Upper lobe of left lung (tissue), 4 donors: ENCODE results near the gene AK9.

Experiments
- EP300 ChIP-seq, 4 donors: sonication (generic); formaldehyde crosslinking; IDR thresholded peaks; one replicate each; pipeline ENCODE4 v1.5.1; 2017; ENCODE audit warnings: antibody characterized with exemption in 4 of 4, control low read depth in 2 of 4
- POLR2A ChIP-seq, 4 donors: fragments of 450-650 bp; IDR thresholded peaks; one replicate each; pipeline ENCODE4 v1.5.1; 2016 to 2017; ENCODE audit warnings: antibody characterized with exemption in 4 of 4, mild to moderate bottlenecking in 2 of 4
- POLR2AphosphoS5 ChIP-seq, 2 donors: sonication (generic); formaldehyde crosslinking; IDR thresholded peaks; one replicate each; pipeline ENCODE4 v1.5.1; 2017; ENCODE audit warnings: antibody characterized with exemption in 2 of 2
- TF ChIP-seq, protein P1 (sequence below), 6 experiments: fragments of 450-650 bp in 4 of 6; fragments of 200-600 bp in 2 of 6; sonication (generic) in 2 of 6; IDR thresholded peaks; one replicate each; pipeline ENCODE4 v1.5.1; 2016 to 2019; ENCODE audit warnings: antibody characterized with exemption in 6 of 6

GRCh38 chr6:109490713-109491112 is 200.3 kb downstream of the AK9 start:
- TF ChIP-seq, protein P1, sequence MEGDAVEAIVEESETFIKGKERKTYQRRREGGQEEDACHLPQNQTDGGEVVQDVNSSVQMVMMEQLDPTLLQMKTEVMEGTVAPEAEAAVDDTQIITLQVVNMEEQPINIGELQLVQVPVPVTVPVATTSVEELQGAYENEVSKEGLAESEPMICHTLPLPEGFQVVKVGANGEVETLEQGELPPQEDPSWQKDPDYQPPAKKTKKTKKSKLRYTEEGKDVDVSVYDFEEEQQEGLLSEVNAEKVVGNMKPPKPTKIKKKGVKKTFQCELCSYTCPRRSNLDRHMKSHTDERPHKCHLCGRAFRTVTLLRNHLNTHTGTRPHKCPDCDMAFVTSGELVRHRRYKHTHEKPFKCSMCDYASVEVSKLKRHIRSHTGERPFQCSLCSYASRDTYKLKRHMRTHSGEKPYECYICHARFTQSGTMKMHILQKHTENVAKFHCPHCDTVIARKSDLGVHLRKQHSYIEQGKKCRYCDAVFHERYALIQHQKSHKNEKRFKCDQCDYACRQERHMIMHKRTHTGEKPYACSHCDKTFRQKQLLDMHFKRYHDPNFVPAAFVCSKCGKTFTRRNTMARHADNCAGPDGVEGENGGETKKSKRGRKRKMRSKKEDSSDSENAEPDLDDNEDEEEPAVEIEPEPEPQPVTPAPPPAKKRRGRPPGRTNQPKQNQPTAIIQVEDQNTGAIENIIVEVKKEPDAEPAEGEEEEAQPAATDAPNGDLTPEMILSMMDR (IDR thresholded peaks at IDR 0.05): no peak
- no peak for TF ChIP-seq POLR2AphosphoS5 (IDR thresholded peaks at IDR 0.05)
- TF ChIP-seq POLR2A (IDR thresholded peaks at IDR 0.05): no peak
- TF ChIP-seq EP300 (IDR thresholded peaks at IDR 0.05): no peak
